ENCODE measurements around the gene TMEM181.
A peak's percentile ranks its signal among the peaks of the same experiment; 100 is the strongest.
"Not testable (repeated sequence)": the region's sequence is repeated elsewhere in the genome, so short reads cannot be mapped to it uniquely, and the experiment has no call there.

TMEM181 gene

GRCh38 chr6:158643836-158644230 is 83.9 kb downstream of the TMEM181 start:
- DNase-seq = no peak

GRCh38 chr6:158644231-158645063 is 84.6 kb downstream of the TMEM181 start, which contains the start of gene DYNLT1:
Gene DYNLT1 (minus strand): TSS chr6:158644743. CDS start chr6:158644708, 35 bp downstream.
- DNase-seq = peak; percentile 89

GRCh38 chr6:158645064-158646022 is 85.5 kb downstream of the TMEM181 start:
- DNase-seq = no peak

- no peak for DNase-seq
Observed at GRCh38 chr6:158646023-158646910, 86.4 kb downstream of the TMEM181 start.

- DNase-seq = no peak
Observed at GRCh38 chr6:158647501-158647900, 87.6 kb downstream of the TMEM181 start.

- DNase-seq = no peak
Observed at GRCh38 chr6:158648682-158649131, 88.8 kb downstream of the TMEM181 start.

DNA sequence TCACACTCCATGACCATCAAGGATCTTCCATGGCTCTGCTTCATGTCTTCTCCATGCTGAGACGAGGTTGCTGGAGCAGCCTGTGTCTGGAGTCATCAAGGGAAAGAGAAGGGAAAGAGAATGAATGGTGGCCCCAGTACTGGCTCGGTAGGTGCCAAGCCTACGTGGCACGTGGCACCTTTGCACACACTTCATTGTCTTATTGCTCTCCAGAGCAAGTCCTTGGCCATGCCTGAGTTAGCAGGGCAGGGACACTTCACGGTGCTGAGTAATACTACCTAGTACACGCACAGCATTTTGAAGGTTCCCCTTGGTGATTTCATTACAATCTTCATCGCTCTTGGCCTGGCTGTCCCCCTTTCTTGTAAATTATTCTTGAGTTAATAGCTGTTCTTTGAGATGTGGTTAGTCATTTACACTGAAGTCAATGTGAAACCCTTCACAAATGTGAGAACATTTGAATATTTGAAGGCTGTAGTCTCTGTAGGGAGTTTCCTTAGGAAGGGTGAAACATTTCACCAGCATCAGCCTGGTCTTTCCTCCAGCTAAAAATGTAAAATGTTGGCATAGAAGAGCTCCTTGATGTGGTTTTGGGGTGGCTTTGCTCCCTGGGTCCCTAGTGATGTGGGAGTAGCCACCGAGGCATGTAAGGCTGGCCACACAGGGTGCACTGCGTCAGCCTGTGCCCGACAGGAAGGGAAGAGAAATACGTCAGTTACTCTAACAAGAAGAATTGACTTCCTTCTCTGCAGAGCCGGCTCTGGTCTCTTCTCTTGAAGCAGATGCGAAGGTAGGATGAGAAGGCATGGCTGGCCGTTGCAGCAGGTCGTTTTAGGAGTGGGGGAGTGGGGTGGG is 89.6 kb downstream of the TMEM181 start, which contains the start of gene SYTL3:
SYTL3 (plus strand) TSS at position 766 of the 855 bp plus-strand sequence. CDS start 13,215 bp downstream, outside the sequence.
- DNase-seq = no peak

DNA sequence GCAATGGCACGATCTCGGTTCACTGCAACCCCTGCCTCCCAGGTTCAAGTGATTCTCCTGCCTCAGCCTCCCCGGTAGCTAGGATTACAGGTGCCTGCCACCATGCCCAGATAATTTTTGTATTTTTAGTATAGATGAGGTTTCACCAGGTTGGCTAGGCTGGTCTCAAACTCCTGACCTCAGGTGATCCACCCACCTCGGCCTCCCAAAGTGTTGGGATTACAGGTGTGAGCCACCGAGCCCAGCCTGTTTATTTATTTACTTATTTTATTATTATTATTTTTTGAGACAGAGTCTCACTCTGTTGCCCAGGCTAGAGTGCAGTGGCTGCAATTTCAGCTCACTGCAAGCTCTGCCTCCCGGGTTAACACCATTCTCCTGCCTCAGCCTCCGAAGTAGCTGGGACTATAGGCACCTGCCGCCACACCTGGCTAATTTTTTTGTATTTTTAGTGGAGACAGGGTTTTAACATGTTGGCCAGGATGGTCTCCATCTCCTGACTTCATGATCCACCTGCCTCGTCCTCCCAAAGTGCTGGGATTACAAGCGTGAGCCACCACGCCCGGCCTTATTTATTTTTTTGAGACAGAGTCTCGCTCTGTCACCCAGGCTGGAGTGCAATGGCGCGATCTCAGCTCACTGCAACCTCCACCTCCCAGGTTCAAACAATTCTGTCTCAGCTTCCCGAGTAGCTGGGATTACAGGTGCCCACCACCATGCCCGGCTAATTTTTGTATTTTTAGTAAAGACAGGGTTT is 92.3 kb downstream of the TMEM181 start:
- DNase-seq = not testable (repeated sequence)

DNA sequence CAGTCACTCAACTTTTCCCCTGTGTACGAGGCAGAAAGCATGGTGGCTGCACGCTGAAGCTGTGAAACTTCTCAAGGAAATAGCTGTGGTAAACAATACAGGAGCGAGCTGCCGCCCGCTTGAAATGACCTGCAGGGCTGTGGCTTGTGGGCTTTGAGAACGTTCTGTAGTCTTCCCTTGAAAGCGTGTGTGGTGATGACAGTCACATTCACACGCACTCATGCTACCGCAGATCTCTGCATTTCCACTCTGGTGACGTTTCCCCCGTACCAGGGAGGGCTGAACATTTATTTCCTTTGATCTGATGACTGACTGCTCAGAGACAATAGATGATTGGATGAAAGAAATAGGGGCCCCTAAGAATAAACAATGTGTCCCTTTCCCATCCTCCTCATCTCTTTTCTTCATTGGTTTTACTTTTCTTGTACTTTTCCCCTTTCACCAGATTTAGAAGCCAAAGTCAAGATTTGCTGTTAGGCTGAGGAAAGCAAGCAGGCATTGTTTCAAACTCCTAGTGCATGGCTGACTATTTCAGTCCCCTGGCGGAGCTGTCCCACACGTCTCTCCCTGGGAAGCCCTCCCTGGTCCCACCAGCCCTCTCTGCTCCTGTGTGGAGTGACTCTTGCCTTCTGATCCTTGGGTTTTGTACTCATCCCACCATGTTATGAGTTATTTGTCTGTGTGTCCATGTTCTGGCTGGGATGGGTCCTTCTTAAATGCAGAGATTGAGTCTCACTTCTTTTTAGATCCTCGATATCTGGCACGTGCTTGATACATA is 93.9 kb downstream of the TMEM181 start:
- no peak for DNase-seq

DNA sequence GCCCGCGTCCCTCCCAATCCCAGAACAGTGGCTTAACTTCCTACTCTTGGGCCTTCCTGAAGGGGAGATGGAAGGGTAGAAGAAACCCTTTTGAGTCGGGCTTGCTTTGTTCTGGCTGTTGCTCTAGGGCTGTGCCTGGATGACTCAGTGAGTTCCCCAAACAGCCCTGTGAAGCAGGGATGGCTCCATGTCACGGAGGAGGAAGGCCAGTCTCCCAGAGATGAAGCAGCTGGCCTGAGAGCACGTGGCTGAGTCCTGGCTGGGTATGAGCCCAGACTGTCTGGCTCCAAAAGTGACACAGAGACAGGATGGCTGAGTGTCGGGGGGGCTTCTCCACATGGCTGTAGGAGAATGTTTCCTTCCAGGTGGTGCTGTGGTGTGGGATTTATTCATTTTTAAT is 94.6 kb downstream of the TMEM181 start:
- peak; percentile 28 for DNase-seq

DNA sequence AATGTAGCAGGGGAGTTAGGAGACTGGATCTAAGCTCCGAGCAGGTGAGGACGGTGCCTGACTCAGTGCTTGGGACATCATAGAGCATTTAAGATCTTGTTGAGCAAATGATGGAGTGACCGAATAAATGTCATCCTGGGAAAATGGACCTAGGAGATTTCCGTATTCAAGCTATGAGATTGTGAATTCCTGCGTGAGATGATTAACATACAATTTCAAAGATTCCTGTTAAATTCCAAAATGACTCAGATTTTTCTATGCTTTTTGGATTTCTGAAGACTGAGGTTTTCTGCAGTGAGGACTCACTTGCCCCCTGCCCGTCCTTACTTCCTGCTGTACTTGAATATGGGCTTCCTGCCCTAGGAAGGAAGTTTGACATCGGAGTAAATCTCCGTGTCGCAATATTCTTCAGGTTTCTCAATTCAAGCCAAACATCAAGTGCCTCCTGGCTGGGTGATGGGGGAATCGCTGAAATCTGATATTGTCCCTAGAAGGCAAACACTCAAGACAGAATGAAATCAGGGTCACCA is 95.1 kb downstream of the TMEM181 start:
- peak; percentile 25 for DNase-seq

GRCh38 chr6:158655569-158656450 is 95.9 kb downstream of the TMEM181 start:
- peak; percentile 69 for DNase-seq

DNA sequence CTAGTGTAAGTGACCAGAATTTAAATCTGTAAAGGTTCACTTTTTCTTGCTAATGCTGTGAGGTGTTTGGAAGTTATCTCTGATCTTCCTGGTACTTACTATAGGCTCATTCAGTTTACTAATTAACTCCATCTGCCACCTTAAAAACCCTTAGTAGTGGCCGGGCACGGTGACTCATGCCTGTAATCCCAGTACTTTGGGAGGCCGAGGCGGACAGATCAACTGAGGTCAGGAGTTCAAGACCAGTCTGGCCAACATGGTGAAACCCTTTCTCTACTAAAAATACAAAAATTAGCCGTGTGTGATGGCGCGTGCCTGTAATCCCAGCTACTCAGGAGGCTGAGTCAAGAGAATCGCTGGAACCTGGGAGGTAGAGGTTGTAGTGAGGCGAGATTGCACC is 97.1 kb downstream of the TMEM181 start:
- DNase-seq = not testable (repeated sequence)

DNA sequence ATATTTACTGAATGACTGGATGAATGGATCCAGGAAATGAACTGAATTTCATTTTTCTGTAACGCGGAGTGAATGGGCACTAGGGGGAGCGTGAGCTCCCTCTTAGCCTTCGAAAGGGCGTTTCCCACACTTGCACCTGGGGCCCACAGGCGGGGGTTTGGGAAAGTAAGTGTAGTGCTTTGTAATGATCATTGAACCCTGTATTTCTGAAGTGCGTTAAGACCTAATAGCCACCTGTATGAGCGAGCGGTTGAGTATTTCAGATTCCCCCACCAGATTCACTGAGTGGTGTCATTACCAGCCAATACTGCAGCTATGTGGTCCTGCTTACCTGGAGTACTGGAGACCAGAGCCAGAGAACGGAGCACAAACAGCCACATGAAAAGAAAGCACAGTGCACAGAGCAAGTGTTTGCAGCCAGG is 100.5 kb downstream of the TMEM181 start:
- DNase-seq = peak; percentile 90

- peak; percentile 55 for DNase-seq
Observed at GRCh38 chr6:158661156-158661685, 101.3 kb downstream of the TMEM181 start.

GRCh38 chr6:158662607-158662953 is 102.7 kb downstream of the TMEM181 start:
- no peak for DNase-seq

GRCh38 chr6:158662954-158663624 is 103.2 kb downstream of the TMEM181 start:
- DNase-seq = no peak
